HepG2 (cell line): ENCODE results near the gene FNDC3B. TPM values are rescaled to one million over a fixed set of nuclear protein-coding genes. Genes with fewer than 3 reads are reported as not detected.
A peak's percentile ranks its signal among the peaks of the same experiment; 100 is the strongest.

Experiments used
- ARID5B ChIP-seq: IDR thresholded peaks from 2 replicates; pipeline ENCODE4 v1.4.0; 2020; ENCODE audit warnings: mild to moderate bottlenecking, missing genetic modification reagents
- BCL6 ChIP-seq: IDR thresholded peaks from 2 replicates; pipeline ENCODE4 v1.6.1; 2016; ENCODE audit warnings: missing genetic modification reagents, missing compliant biosample characterization
- CBX1 ChIP-seq: IDR thresholded peaks from one replicate; pipeline ENCODE4 v1.6.1; 2016; ENCODE audit warnings: antibody characterized with exemption, low read depth
- FOXA3 ChIP-seq: IDR thresholded peaks from 2 replicates; pipeline ENCODE4 v1.6.1; 2016; ENCODE audit warnings: missing genetic modification reagents, missing compliant biosample characterization
- FOXO1 ChIP-seq: sonication (generic); formaldehyde crosslinking; IDR thresholded peaks from 2 replicates; pipeline ENCODE4 v1.4.0; 2020; ENCODE audit warnings: missing genetic modification reagents
- GATAD2A ChIP-seq: IDR thresholded peaks from 2 replicates; pipeline ENCODE4 v1.6.1; 2016
- HMG20A ChIP-seq: IDR thresholded peaks from 2 replicates; pipeline ENCODE4 v1.6.1; 2016; ENCODE audit warnings: borderline replicate concordance
- MIXL1 ChIP-seq: IDR thresholded peaks from 2 replicates; pipeline ENCODE4 v1.6.1; 2016
- MLX ChIP-seq: IDR thresholded peaks from 2 replicates; pipeline ENCODE4 v1.6.1; 2016
- MXI1 ChIP-seq: IDR thresholded peaks from 3 replicates; pipeline ENCODE4 v1.6.1; 2012; ENCODE audit warnings: low read depth, low read length, inconsistent platforms, borderline replicate concordance
- MYPOP ChIP-seq: sonication (generic); formaldehyde crosslinking; IDR thresholded peaks from 2 replicates; pipeline ENCODE4 v1.8.1; 2023; ENCODE audit warnings: mild to moderate bottlenecking, moderate library complexity, missing genetic modification reagents
- POLR2G ChIP-seq: fragments of 200-400 bp; formaldehyde crosslinking; IDR thresholded peaks from 2 replicates; pipeline ENCODE4 v1.6.1; 2018; ENCODE audit warnings: mild to moderate bottlenecking, low read depth, low read length, moderate library complexity
- RAD51 ChIP-seq: fragments of 450-650 bp; IDR thresholded peaks from 2 replicates; pipeline ENCODE4 v1.6.1; 2016; ENCODE audit warnings: borderline replicate concordance
- SNAPC2 ChIP-seq: sonication (generic); formaldehyde crosslinking; IDR thresholded peaks from 2 replicates; pipeline ENCODE4 v1.8.1; 2022; ENCODE audit warnings: mild to moderate bottlenecking, missing genetic modification reagents
- ZFP1 ChIP-seq: IDR thresholded peaks from 2 replicates; pipeline ENCODE4 v1.6.1; 2016
- ZKSCAN8 ChIP-seq: IDR thresholded peaks from 2 replicates; pipeline ENCODE4 v1.6.1; 2016; ENCODE audit warnings: borderline replicate concordance, missing genetic modification reagents, missing compliant biosample characterization
- ZMAT3 ChIP-seq: sonication (generic); formaldehyde crosslinking; conservative IDR thresholded peaks from 2 replicates; pipeline ENCODE4 v1.7.0; 2021; ENCODE audit warnings: missing genetic modification reagents
- ZNF414 ChIP-seq: sonication (generic); formaldehyde crosslinking; IDR thresholded peaks from 2 replicates; pipeline ENCODE4 v1.5.0; 2020; ENCODE audit warnings: missing genetic modification reagents
- ZNF496 ChIP-seq: sonication (generic); formaldehyde crosslinking; IDR thresholded peaks from 2 replicates; pipeline ENCODE4 v1.8.1; 2023; ENCODE audit warnings: mild to moderate bottlenecking, moderate library complexity, missing genetic modification reagents; ENCODE audit not compliant: insufficient replicate concordance
- ZNF567 ChIP-seq: sonication (generic); formaldehyde crosslinking; IDR thresholded peaks from 2 replicates; pipeline ENCODE4 v1.8.1; 2023; ENCODE audit warnings: mild to moderate bottlenecking, missing genetic modification reagents, borderline replicate concordance
- ZNF724P ChIP-seq: sonication (generic); formaldehyde crosslinking; IDR thresholded peaks from 2 replicates; pipeline ENCODE4 v1.8.0; 2022; ENCODE audit warnings: missing genetic modification reagents, borderline replicate concordance
- polyA plus RNA-seq, 8 experiments: library from polyadenylated mRNA; depleted of rRNA in 3 of 8; stranded (reverse) in 7 of 8; unstranded in 1 of 8; fragments of >200 nt; fragmentation: Illumina TruSeq in 4 of 8; extraction: Trizol in 4 of 8; gene quantifications; 2 replicates each; pipeline versions ENCODE4 v1.2.1 to v1.2.3, GENCODE V29; 2011 to 2016; ENCODE audit warnings: low read depth in 4 of 8, missing spikeins in 1 of 8, mixed read lengths in 1 of 8; ENCODE audit not compliant: insufficient read depth in 1 of 8
- total RNA-seq, 5 experiments: library from RNA; depleted of rRNA; stranded (reverse); fragments of >200 nt; fragmentation: Illumina TruSeq; extraction: Trizol; gene quantifications; 2 replicates each; pipeline ENCODE4 v1.2.3, GENCODE V29; 2016; ENCODE audit warnings: low read depth in 1 of 5
- TF ChIP-seq, protein P1 (sequence below): IDR thresholded peaks from 2 replicates; pipeline ENCODE4 v1.6.1; 2016; ENCODE audit warnings: low read depth, control low read depth
- TF ChIP-seq, protein P2 (sequence below): sonication (generic); formaldehyde crosslinking; IDR thresholded peaks from 2 replicates; pipeline ENCODE4 v1.5.0; 2020; ENCODE audit warnings: missing genetic modification reagents

FNDC3B gene
- total and polyA plus RNA-seq, 2 of the 13 experiments (the other 11 are each of a cell fraction or from before 2014, with no cell fraction given), result 74.8 to 103 TPM

DNA sequence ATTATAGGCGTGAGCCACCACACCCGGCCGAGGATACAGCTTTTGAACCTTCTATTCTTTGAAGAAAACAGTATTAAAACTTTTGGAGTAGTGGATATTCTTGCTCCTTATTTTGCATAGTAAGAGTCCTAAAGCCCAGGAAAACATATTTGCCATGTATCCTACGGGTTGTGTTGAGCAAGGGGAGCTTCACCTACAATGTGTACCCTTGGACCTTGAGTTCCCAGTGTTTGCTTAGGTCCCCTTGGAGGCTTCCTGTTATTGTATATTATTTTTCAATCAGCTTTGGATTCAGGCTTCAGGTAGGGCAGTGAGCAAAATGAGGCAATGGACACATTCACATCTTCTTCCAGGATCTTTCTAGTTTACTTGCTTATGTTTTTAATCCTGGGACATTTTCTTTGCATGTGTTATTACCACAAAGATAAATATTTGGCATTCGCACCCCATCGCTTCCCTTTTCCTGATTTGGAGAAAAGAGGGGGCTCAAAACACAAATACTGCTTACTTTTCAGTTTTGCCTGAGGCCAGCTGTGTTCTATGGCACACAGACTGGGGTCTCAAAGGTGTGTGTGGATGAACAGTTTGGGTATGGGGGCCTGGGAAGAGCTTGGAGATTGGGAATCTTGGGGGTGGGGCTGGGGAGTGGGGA, 88.7 kb downstream of the FNDC3B start (continued):
- peak; percentile 87; the same call in 1 of the 2 replicates for TF ChIP-seq HMG20A (CRISPR knock-in tag)
- TF ChIP-seq FOXO1 (CRISPR knock-in tag), result peak; percentile 75; the same call in 1 of the 2 replicates
- TF ChIP-seq ZNF414, result no peak
- no peak for TF ChIP-seq CBX1
- TF ChIP-seq ZNF567, result no peak
- no peak for TF ChIP-seq MXI1
- peak; percentile 24; the same call in 1 of the 2 replicates for TF ChIP-seq ZKSCAN8 (CRISPR knock-in tag)
- TF ChIP-seq FOXA3, result peak; percentile 87
- peak; percentile 49; the same call in 1 of the 2 replicates for TF ChIP-seq MIXL1 (CRISPR knock-in tag)
- TF ChIP-seq ZFP1 (CRISPR knock-in tag), result no peak
- TF ChIP-seq POLR2G, result no peak
- TF ChIP-seq MLX (CRISPR knock-in tag), result 0 out of 2 replicates have a peak, but pooled peaks have one; percentile 39
- TF ChIP-seq MYPOP (CRISPR knock-in tag), result no peak
- TF ChIP-seq ZNF496 (CRISPR knock-in tag), result no peak
- TF ChIP-seq ZMAT3 (CRISPR knock-in tag), result no peak
- TF ChIP-seq, protein P1, sequence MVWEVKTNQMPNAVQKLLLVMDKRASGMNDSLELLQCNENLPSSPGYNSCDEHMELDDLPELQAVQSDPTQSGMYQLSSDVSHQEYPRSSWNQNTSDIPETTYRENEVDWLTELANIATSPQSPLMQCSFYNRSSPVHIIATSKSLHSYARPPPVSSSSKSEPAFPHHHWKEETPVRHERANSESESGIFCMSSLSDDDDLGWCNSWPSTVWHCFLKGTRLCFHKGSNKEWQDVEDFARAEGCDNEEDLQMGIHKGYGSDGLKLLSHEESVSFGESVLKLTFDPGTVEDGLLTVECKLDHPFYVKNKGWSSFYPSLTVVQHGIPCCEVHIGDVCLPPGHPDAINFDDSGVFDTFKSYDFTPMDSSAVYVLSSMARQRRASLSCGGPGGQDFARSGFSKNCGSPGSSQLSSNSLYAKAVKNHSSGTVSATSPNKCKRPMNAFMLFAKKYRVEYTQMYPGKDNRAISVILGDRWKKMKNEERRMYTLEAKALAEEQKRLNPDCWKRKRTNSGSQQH (CRISPR knock-in tag), result no peak
- TF ChIP-seq ZNF724P (CRISPR knock-in tag), result no peak
- TF ChIP-seq BCL6 (CRISPR knock-in tag), result peak; percentile 37; the same call in 1 of the 2 replicates
- peak; percentile 94 for TF ChIP-seq GATAD2A
- TF ChIP-seq SNAPC2, result no peak
- TF ChIP-seq ARID5B (CRISPR knock-in tag), result peak; percentile 93
- no peak for TF ChIP-seq RAD51
- TF ChIP-seq, protein P2, sequence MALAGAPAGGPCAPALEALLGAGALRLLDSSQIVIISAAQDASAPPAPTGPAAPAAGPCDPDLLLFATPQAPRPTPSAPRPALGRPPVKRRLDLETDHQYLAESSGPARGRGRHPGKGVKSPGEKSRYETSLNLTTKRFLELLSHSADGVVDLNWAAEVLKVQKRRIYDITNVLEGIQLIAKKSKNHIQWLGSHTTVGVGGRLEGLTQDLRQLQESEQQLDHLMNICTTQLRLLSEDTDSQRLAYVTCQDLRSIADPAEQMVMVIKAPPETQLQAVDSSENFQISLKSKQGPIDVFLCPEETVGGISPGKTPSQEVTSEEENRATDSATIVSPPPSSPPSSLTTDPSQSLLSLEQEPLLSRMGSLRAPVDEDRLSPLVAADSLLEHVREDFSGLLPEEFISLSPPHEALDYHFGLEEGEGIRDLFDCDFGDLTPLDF, result no peak
